ENCODE results near the gene CBFA2T2. TPM values are rescaled to one million over a fixed set of nuclear protein-coding genes. Genes with fewer than 3 reads are reported as not detected.

Gene CBFA2T2
- total and polyA plus RNA-seq, 10 of the 15 experiments (the other 5 are each of a cell fraction or from before 2014, with no cell fraction given) = 0.61 to 8.6 (median 5.5) TPM

- no peak overlapping the region for H3K27ac ChIP-seq (ENCODE audit: control insufficient read depth, insufficient read depth)
- H3K4me3 ChIP-seq = no peak overlapping the region
- in situ Hi-C loops (cut with MboI) (no loop called here), intact Hi-C loops (cut with micrococcal nuclease; ENCODE audit: unreplicated experiment) (loop anchor here (5.0 to 10.0 kb wide), 2 partner anchors 88 to 305 kb away; partner anchors contain the start of gene RALY)
- RAD21 ChIA-PET (ENCODE audit: unreplicated experiment) = no interaction called here
- H3K9ac ChIP-seq (ENCODE audit: control insufficient read depth, insufficient read depth, low read length) = no peak overlapping the region
- POLR2A ChIA-PET = interaction anchor here (0.6 to 0.7 kb wide), 2 partner anchors 40 to 246 kb away, joined by 3 to 8 read pairs; partner anchors contain the start of gene SNTA1
- no peak overlapping the region for H2AFZ ChIP-seq (ENCODE audit: control insufficient read depth, low read depth, low read length)
- no peaks in the 10 kb centered on the region for H3K36me3 ChIP-seq (ENCODE audit: control insufficient read depth in 2 of 2, insufficient read depth in 2 of 2, low read length in 1 of 2)
- no peaks in the 10 kb centered on the region for H4K20me1 ChIP-seq (ENCODE audit: control insufficient read depth, insufficient read depth)
- ATAC-seq (no peak), FAIRE-seq (no peak), DNase-seq (ENCODE audit: low read depth, low spot score) (no peak)
- SMC1A ChIA-PET (ENCODE audit: uncharacterized antibody, unreplicated experiment) = interaction anchor here (1.2 kb wide), 1 partner anchor 80 kb away, joined by 3 read pairs; no protein-coding TSS in a partner anchor
- TF ChIP-seq REST (IDR thresholded peaks at IDR 0.05; ENCODE audit: low read depth, low read length) (no peak), YY1 (IDR thresholded peaks at IDR 0.05; ENCODE audit: low read depth, low read length) (no peak), ESRRA (IDR thresholded peaks at IDR 0.05; ENCODE audit: low read length) (no peak)
- peaks cover 17% of the 10 kb centered on the region for H3K4me1 ChIP-seq (ENCODE audit: control insufficient read depth, insufficient read depth, low read length)
- H3K27me3 ChIP-seq (replicated peaks in 1 of 2; ENCODE audit: control insufficient read depth in 2 of 2, insufficient read depth in 2 of 2, low read length in 1 of 2) = no peaks in the 10 kb centered on the region
- BruUV-seq (replicated peaks) = no TSS peak
- peaks cover 12% of the 10 kb centered on the region for H3K79me2 ChIP-seq (ENCODE audit: control insufficient read depth, insufficient read depth, low read length)
- no peak overlapping the region for H3K4me2 ChIP-seq (ENCODE audit: control insufficient read depth, insufficient read depth)
- CTCF ChIA-PET = no interaction called here
- WGBS (ENCODE audit: insufficient coverage, insufficient replicate concordance, low lambda C conversion rate, missing lambda C conversion rate) = 0% methylated on average over 1 of the region's 1 CpG
- no peaks in the 10 kb centered on the region for H3K9me3 ChIP-seq (replicated peaks; ENCODE audit: control insufficient read depth, insufficient read depth, low read length)
Measured at GRCh38 chr20:33689493-33689892, 199.6 kb downstream of the CBFA2T2 start.

GRCh38 chr20:33689973-33690372 is 200.1 kb downstream of the CBFA2T2 start:
- no peaks in the 10 kb centered on the region for H3K36me3 ChIP-seq (ENCODE audit: control insufficient read depth in 2 of 2, insufficient read depth in 2 of 2, low read length in 1 of 2)
- in situ Hi-C loops (cut with MboI) (no loop called here), intact Hi-C loops (cut with micrococcal nuclease; ENCODE audit: unreplicated experiment) (loop anchor here (5.0 to 10.0 kb wide), 2 partner anchors 87 to 305 kb away; partner anchors contain the start of gene RALY)
- CTCF ChIA-PET = no interaction called here
- no peaks in the 10 kb centered on the region for H4K20me1 ChIP-seq (ENCODE audit: control insufficient read depth, insufficient read depth)
- H3K4me2 ChIP-seq (ENCODE audit: control insufficient read depth, insufficient read depth) = no peak overlapping the region
- POLR2A ChIA-PET = interaction anchor here (0.7 kb wide), 1 partner anchor 246 kb away, joined by 3 read pairs; the partner anchor contains the start of gene SNTA1
- SMC1A ChIA-PET (ENCODE audit: uncharacterized antibody, unreplicated experiment) = no interaction called here
- no peak overlapping the region for H3K27ac ChIP-seq (ENCODE audit: control insufficient read depth, insufficient read depth)
- DNase-seq (ENCODE audit: low read depth, low spot score) (no peak), FAIRE-seq (no peak), ATAC-seq (no peak)
- H3K79me2 ChIP-seq (ENCODE audit: control insufficient read depth, insufficient read depth, low read length) = peaks cover 7% of the 10 kb centered on the region
- H2AFZ ChIP-seq (ENCODE audit: control insufficient read depth, low read depth, low read length) = no peak overlapping the region
- H3K9me3 ChIP-seq (replicated peaks; ENCODE audit: control insufficient read depth, insufficient read depth, low read length) = no peaks in the 10 kb centered on the region
- H3K4me1 ChIP-seq (ENCODE audit: control insufficient read depth, insufficient read depth, low read length) = peaks cover 13% of the 10 kb centered on the region
- peak; percentile 6; the same call in 1 of the 2 replicates for TF ChIP-seq SPI1 (IDR thresholded peaks at IDR 0.05; ENCODE audit: borderline replicate concordance, insufficient read depth, low read depth, low read length)
- no peak for TF ChIP-seq MLLT1 (IDR thresholded peaks at IDR 0.05)
- TF ChIP-seq PKNOX1 (IDR thresholded peaks at IDR 0.05) = peak; percentile 57
- no peak for TF ChIP-seq ZBTB33 (IDR thresholded peaks at IDR 0.05)
- TF ChIP-seq TAF1 (IDR thresholded peaks at IDR 0.05; ENCODE audit: borderline replicate concordance, low read depth, low read length) = no peak
- RAD21 ChIA-PET (ENCODE audit: unreplicated experiment) = no interaction called here
- H3K9ac ChIP-seq (ENCODE audit: control insufficient read depth, insufficient read depth, low read length) = no peak overlapping the region
- no peak overlapping the region for H3K4me3 ChIP-seq
- WGBS (ENCODE audit: insufficient coverage, insufficient replicate concordance, low lambda C conversion rate, missing lambda C conversion rate) = 33% methylated on average over 4 of the region's 4 CpGs
- no peaks in the 10 kb centered on the region for H3K27me3 ChIP-seq (replicated peaks in 1 of 2; ENCODE audit: control insufficient read depth in 2 of 2, insufficient read depth in 2 of 2, low read length in 1 of 2)
- no TSS peak for BruUV-seq (replicated peaks)
